ENCODE data around the gene NDUFA9. TPM values are rescaled to one million over a fixed set of nuclear protein-coding genes. Genes with fewer than 3 reads are reported as not detected.

NDUFA9 gene
- total and polyA plus RNA-seq, 2 of the 13 experiments (the other 11 are each of a cell fraction or from before 2014, with no cell fraction given) = 68.0 to 150 TPM

DNA sequence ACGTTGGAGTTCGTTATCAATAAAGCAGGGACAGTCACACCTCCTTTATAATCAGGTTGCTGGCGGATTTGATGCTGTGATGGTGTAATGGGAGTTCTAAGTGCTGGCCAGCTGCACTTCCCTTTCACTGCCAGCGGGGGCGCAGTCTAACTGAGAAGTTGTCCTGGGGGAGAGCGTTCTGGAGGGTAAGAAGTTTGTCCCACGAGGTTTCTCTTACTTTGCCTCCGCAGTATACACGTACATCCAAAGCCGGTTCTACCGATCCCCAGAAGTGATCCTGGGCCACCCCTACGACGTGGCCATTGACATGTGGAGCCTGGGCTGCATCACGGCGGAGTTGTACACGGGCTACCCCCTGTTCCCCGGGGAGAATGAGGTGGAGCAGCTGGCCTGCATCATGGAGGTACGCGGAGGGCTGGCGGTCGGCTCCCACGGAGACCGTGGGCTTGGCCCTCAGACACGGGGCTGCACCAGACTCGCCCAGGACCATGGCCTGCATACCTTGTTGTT lies 44.2 kb upstream of the NDUFA9 start (continued):
- TF ChIP-seq, protein P1, sequence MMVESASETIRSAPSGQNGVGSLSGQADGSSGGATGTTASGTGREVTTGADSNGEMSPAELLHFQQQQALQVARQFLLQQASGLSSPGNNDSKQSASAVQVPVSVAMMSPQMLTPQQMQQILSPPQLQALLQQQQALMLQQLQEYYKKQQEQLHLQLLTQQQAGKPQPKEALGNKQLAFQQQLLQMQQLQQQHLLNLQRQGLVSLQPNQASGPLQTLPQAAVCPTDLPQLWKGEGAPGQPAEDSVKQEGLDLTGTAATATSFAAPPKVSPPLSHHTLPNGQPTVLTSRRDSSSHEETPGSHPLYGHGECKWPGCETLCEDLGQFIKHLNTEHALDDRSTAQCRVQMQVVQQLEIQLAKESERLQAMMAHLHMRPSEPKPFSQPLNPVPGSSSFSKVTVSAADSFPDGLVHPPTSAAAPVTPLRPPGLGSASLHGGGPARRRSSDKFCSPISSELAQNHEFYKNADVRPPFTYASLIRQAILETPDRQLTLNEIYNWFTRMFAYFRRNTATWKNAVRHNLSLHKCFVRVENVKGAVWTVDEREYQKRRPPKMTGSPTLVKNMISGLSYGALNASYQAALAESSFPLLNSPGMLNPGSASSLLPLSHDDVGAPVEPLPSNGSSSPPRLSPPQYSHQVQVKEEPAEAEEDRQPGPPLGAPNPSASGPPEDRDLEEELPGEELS (CRISPR knock-in tag; IDR thresholded peaks at IDR 0.05) = peak; percentile 48; the same call in 1 of the 2 replicates
- TF ChIP-seq RFXANK (CRISPR knock-in tag; IDR thresholded peaks at IDR 0.05) (no peak), ZSCAN30 (CRISPR knock-in tag; IDR thresholded peaks at IDR 0.05) (no peak), ZBTB38 (CRISPR knock-in tag; IDR thresholded peaks at IDR 0.05) (no peak), ZNF441 (CRISPR knock-in tag; IDR thresholded peaks at IDR 0.05; ENCODE audit: borderline replicate concordance) (peak; percentile 53; the same call in 1 of the 2 replicates), ZNF572 (CRISPR knock-in tag; IDR thresholded peaks at IDR 0.05) (0 out of 2 replicates have a peak, but pooled peaks have one; percentile 67), POGZ (CRISPR knock-in tag; IDR thresholded peaks at IDR 0.05) (peak; percentile 75), RXRB (CRISPR knock-in tag; IDR thresholded peaks at IDR 0.05; ENCODE audit: borderline replicate concordance) (no peak), ZNF160 (CRISPR knock-in tag; IDR thresholded peaks at IDR 0.05) (0 out of 2 replicates have a peak, but pooled peaks have one; percentile 48), CCDC6 (CRISPR knock-in tag; IDR thresholded peaks at IDR 0.05) (no peak), ELF4 (CRISPR knock-in tag; IDR thresholded peaks at IDR 0.05; ENCODE audit: borderline replicate concordance) (no peak), NCOA5 (CRISPR knock-in tag; IDR thresholded peaks at IDR 0.05) (no peak), BHLHE40 (IDR thresholded peaks at IDR 0.05; ENCODE audit: low read length) (no peak), SALL2 (CRISPR knock-in tag; IDR thresholded peaks at IDR 0.05) (0 out of 2 replicates have a peak, but pooled peaks have one; percentile 29)
- TF ChIP-seq, protein P2, sequence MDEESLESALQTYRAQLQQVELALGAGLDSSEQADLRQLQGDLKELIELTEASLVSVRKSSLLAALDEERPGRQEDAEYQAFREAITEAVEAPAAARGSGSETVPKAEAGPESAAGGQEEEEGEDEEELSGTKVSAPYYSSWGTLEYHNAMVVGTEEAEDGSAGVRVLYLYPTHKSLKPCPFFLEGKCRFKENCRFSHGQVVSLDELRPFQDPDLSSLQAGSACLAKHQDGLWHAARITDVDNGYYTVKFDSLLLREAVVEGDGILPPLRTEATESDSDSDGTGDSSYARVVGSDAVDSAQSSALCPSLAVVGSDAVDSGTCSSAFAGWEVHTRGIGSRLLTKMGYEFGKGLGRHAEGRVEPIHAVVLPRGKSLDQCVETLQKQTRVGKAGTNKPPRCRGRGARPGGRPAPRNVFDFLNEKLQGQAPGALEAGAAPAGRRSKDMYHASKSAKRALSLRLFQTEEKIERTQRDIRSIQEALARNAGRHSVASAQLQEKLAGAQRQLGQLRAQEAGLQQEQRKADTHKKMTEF (CRISPR knock-in tag; IDR thresholded peaks at IDR 0.05) = peak; percentile 68; the same call in 1 of the 2 replicates
- TF ChIP-seq, protein P3, sequence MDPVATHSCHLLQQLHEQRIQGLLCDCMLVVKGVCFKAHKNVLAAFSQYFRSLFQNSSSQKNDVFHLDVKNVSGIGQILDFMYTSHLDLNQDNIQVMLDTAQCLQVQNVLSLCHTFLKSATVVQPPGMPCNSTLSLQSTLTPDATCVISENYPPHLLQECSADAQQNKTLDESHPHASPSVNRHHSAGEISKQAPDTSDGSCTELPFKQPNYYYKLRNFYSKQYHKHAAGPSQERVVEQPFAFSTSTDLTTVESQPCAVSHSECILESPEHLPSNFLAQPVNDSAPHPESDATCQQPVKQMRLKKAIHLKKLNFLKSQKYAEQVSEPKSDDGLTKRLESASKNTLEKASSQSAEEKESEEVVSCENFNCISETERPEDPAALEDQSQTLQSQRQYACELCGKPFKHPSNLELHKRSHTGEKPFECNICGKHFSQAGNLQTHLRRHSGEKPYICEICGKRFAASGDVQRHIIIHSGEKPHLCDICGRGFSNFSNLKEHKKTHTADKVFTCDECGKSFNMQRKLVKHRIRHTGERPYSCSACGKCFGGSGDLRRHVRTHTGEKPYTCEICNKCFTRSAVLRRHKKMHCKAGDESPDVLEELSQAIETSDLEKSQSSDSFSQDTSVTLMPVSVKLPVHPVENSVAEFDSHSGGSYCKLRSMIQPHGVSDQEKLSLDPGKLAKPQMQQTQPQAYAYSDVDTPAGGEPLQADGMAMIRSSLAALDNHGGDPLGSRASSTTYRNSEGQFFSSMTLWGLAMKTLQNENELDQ (CRISPR knock-in tag; IDR thresholded peaks at IDR 0.05; ENCODE audit: borderline replicate concordance) = no peak
- TF ChIP-seq, protein P4, sequence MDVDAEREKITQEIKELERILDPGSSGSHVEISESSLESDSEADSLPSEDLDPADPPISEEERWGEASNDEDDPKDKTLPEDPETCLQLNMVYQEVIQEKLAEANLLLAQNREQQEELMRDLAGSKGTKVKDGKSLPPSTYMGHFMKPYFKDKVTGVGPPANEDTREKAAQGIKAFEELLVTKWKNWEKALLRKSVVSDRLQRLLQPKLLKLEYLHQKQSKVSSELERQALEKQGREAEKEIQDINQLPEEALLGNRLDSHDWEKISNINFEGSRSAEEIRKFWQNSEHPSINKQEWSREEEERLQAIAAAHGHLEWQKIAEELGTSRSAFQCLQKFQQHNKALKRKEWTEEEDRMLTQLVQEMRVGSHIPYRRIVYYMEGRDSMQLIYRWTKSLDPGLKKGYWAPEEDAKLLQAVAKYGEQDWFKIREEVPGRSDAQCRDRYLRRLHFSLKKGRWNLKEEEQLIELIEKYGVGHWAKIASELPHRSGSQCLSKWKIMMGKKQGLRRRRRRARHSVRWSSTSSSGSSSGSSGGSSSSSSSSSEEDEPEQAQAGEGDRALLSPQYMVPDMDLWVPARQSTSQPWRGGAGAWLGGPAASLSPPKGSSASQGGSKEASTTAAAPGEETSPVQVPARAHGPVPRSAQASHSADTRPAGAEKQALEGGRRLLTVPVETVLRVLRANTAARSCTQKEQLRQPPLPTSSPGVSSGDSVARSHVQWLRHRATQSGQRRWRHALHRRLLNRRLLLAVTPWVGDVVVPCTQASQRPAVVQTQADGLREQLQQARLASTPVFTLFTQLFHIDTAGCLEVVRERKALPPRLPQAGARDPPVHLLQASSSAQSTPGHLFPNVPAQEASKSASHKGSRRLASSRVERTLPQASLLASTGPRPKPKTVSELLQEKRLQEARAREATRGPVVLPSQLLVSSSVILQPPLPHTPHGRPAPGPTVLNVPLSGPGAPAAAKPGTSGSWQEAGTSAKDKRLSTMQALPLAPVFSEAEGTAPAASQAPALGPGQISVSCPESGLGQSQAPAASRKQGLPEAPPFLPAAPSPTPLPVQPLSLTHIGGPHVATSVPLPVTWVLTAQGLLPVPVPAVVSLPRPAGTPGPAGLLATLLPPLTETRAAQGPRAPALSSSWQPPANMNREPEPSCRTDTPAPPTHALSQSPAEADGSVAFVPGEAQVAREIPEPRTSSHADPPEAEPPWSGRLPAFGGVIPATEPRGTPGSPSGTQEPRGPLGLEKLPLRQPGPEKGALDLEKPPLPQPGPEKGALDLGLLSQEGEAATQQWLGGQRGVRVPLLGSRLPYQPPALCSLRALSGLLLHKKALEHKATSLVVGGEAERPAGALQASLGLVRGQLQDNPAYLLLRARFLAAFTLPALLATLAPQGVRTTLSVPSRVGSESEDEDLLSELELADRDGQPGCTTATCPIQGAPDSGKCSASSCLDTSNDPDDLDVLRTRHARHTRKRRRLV (CRISPR knock-in tag; IDR thresholded peaks at IDR 0.05) = no peak
- TF ChIP-seq, protein P5, sequence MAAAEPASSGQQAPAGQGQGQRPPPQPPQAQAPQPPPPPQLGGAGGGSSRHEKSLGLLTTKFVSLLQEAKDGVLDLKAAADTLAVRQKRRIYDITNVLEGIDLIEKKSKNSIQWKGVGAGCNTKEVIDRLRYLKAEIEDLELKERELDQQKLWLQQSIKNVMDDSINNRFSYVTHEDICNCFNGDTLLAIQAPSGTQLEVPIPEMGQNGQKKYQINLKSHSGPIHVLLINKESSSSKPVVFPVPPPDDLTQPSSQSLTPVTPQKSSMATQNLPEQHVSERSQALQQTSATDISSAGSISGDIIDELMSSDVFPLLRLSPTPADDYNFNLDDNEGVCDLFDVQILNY (CRISPR knock-in tag; conservative IDR thresholded peaks at IDR 0.05) = no peak
